B cell (primary cell): ENCODE measurements around the gene SLIT3. TPM values are rescaled to one million over a fixed set of nuclear protein-coding genes. Genes with fewer than 3 reads are reported as not detected.

Experiments
- ATAC-seq: fragments of 200-7000 bp; cut with Tn5 transposase; one replicate; pipeline ENCODE4 v1.10.0; 2021; ENCODE audit warnings: low read depth, mild to moderate bottlenecking, moderate number of reproducible peaks, moderate library complexity
- CTCF ChIA-PET: fragments of 350-600 bp; sonication (Branson Sonifier 250); formaldehyde crosslinking; loops from one replicate; lab custom pipeline; 2021; ENCODE audit warnings: antibody characterized with exemption, inconsistent platforms; lab: Charles Lee
- POLR2A ChIA-PET: fragments of 350-600 bp; sonication (Branson Sonifier 250); formaldehyde crosslinking; loops from one replicate; lab custom pipeline; 2021; ENCODE audit warnings: antibody characterized with exemption; lab: Charles Lee
- DNase-seq: peaks from one replicate; pipeline ENCODE4 v3.0.0; 2013
- H2AFZ ChIP-seq: 2 replicates; pipeline ENCODE4 v1.6.1; 2012; ENCODE audit warnings: mild to moderate bottlenecking, low read depth, low read length; ENCODE audit not compliant: insufficient read depth, poor library complexity, severe bottlenecking
- H3K27ac ChIP-seq, 2 donors: 1 replicate in 1 of 2; 2 replicates in 1 of 2; pipeline ENCODE4 v1.5.1; 2012 to 2013; ENCODE audit warnings: low read length in 2 of 2, mild to moderate bottlenecking in 2 of 2, moderate library complexity in 1 of 2
- H3K27me3 ChIP-seq, 4 experiments: fragments of 200-600 bp in 1 of 4; sonication (generic) in 1 of 4; replicated peaks in 1 of 4; 1 replicate in 2 of 4; 2 replicates in 2 of 4; pipeline versions ENCODE4 v1.6.1 to v1.7.0; 2013 to 2016; ENCODE audit warnings: low read length in 3 of 4, mild to moderate bottlenecking in 2 of 4, mixed read lengths in 1 of 4, moderate library complexity in 1 of 4; ENCODE audit not compliant: insufficient read depth in 4 of 4, control insufficient read depth in 3 of 4; ENCODE audit errors: control extremely low read depth in 1 of 4
- H3K36me3 ChIP-seq, 2 experiments: replicated peaks in 1 of 2; 1 replicate in 1 of 2; 2 replicates in 1 of 2; pipeline versions ENCODE4 v1.6.1 to v1.7.1; 2013; ENCODE audit warnings: low read length in 1 of 2; ENCODE audit not compliant: insufficient read depth in 2 of 2, control insufficient read depth in 1 of 2; ENCODE audit errors: control extremely low read depth in 1 of 2, extremely low read depth in 1 of 2
- H3K4me1 ChIP-seq, 2 donors: fragments of 200-600 bp in 1 of 2; sonication (generic) in 1 of 2; 1 replicate in 1 of 2; 2 replicates in 1 of 2; pipeline versions ENCODE4 v1.5.1 to v1.6.1; 2013 to 2017; ENCODE audit warnings: low read length in 2 of 2; ENCODE audit not compliant: control insufficient read depth in 2 of 2, insufficient read depth in 2 of 2
- H3K4me2 ChIP-seq: replicated peaks from 2 replicates; pipeline ENCODE3; 2012; ENCODE audit warnings: mild to moderate bottlenecking, low read depth, low read length; ENCODE audit not compliant: poor library complexity, severe bottlenecking
- H3K4me3 ChIP-seq, 5 experiments: fragments of 200-600 bp in 1 of 5; sonication (generic) in 1 of 5; 1 replicate in 3 of 5; 2 replicates in 2 of 5; pipeline versions ENCODE4 v1.5.1 to v1.7.0; 2011 to 2016; ENCODE audit warnings: low read length in 4 of 5, mild to moderate bottlenecking in 4 of 5, low read depth in 2 of 5, control low read depth in 1 of 5, moderate library complexity in 1 of 5; ENCODE audit not compliant: insufficient read depth in 1 of 5; ENCODE audit errors: control extremely low read depth in 1 of 5, extremely low read depth in 1 of 5
- H3K79me2 ChIP-seq: fragments of 200-600 bp; sonication (generic); one replicate; pipeline ENCODE4 v1.6.0; 2016; ENCODE audit warnings: low read length; ENCODE audit not compliant: control insufficient read depth, insufficient read depth
- H3K9ac ChIP-seq: fragments of 200-600 bp; sonication (generic); 2 replicates; pipeline ENCODE4 v1.6.1; 2017; ENCODE audit warnings: mild to moderate bottlenecking, low read length, moderate library complexity
- H3K9me3 ChIP-seq, 3 donors: one replicate each; pipeline versions ENCODE4 v1.6.1 to v1.7.1; 2013; ENCODE audit warnings: low read length in 2 of 3; ENCODE audit not compliant: control insufficient read depth in 2 of 3, insufficient read depth in 1 of 3; ENCODE audit errors: control extremely low read depth in 1 of 3
- H4K20me1 ChIP-seq: 2 replicates; pipeline ENCODE4 v1.6.0; 2012; ENCODE audit warnings: mild to moderate bottlenecking, low read length; ENCODE audit not compliant: insufficient read depth, control insufficient read depth, poor library complexity, severe bottlenecking
- H3K27ac Mint-ChIP-seq: one replicate; pipeline ENCODE4 v1.8.0; 2021; ENCODE audit warnings: mixed read lengths
- H3K27me3 Mint-ChIP-seq: one replicate; pipeline ENCODE4 v1.8.0; 2021; ENCODE audit warnings: mixed read lengths
- H3K4me1 Mint-ChIP-seq: one replicate; pipeline ENCODE4 v1.8.0; 2021; ENCODE audit warnings: mixed read lengths
- H3K4me3 Mint-ChIP-seq: one replicate; pipeline ENCODE4 v1.8.0; 2021; ENCODE audit warnings: mixed read lengths
- H3K9me3 Mint-ChIP-seq: one replicate; pipeline ENCODE4 v1.8.0; 2022; ENCODE audit warnings: mixed read lengths; ENCODE audit not compliant: insufficient read depth
- CTCF ChIP-seq: fragments of 200-600 bp; IDR thresholded peaks from one replicate; pipeline ENCODE4 v1.8.0; 2022; ENCODE audit warnings: antibody characterized with exemption, mild to moderate bottlenecking
- EZH2 ChIP-seq: IDR thresholded peaks from 2 replicates; pipeline ENCODE4 v1.6.1; 2012; ENCODE audit warnings: borderline replicate concordance, low read depth, mild to moderate bottlenecking, moderate library complexity, low read length; ENCODE audit not compliant: insufficient read depth, poor library complexity, severe bottlenecking
- WGBS: methylation state at CpG from one replicate; pipeline ENCODE4 v1.1.5; 2013; ENCODE audit warnings: missing lambda C conversion rate; ENCODE audit not compliant: insufficient coverage; 5-methylcytosine and 5-hydroxymethylcytosine counted together
- intact Hi-C: fragments of 100-400 bp; cut with micrococcal nuclease; formaldehyde crosslinking; loops from one replicate; pipeline ENCODE4 v1.10.0; 2022
- polyA plus RNA-seq: library from polyadenylated mRNA; depleted of rRNA; stranded (reverse); fragments of >200 nt; gene quantifications from 2 replicates; pipeline ENCODE4 v1.2.3, GENCODE V29; 2012
- total RNA-seq, 2 donors: library from RNA; stranded (reverse); fragments of 120-200 nt in 1 of 2; gene quantifications; 1 replicate in 1 of 2; 2 replicates in 1 of 2; pipeline versions ENCODE4 v1.2.3 to v1.2.4, GENCODE V29; 2013 to 2022

SLIT3 gene
- total and polyA plus RNA-seq, 2 donors (not counting 1 experiment from before 2014, with no cell fraction given), result not detected

DNA sequence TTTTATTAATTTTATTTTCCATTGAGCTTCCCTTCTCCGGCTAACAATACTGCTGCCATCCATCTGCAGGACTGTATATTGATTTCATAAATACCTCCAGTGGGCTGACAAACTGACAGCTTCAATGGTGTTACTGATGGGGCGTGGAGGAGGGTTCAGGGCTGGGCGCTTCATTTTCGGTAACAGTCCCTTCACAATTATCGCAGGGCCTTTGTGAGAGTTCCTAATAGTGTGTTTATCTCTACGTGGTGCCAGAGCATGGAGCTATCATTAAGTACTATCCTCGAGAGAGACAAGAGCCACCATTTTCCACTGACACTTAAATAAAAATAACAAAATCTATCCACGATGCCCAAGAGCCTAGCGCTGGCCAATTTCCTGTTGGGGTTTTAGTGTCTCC is 414.8 kb downstream of the SLIT3 start:
- no peaks in the 10 kb centered on the region for H4K20me1 ChIP-seq
- H3K27me3 ChIP-seq, result peaks cover 0 to 9% (median 0%) of the 10 kb centered on the region in 4 experiments
- no peak overlapping the region for H3K4me3 Mint-ChIP-seq
- no peaks in the 10 kb centered on the region for H3K79me2 ChIP-seq
- 67% methylated on average over 2 of the region's 9 CpGs for WGBS
- ChIA-PET POLR2A (no interaction called here), CTCF (no interaction called here)
- no peaks in the 10 kb centered on the region for H3K4me1 Mint-ChIP-seq
- DNase-seq (no peak), ATAC-seq (no peak)
- H3K27ac Mint-ChIP-seq, result no peak overlapping the region
- H3K4me2 ChIP-seq, result no peak overlapping the region
- no peak overlapping the region for H3K9ac ChIP-seq
- peaks cover 28% of the 10 kb centered on the region for H3K27me3 Mint-ChIP-seq
- no peak overlapping the region for H3K27ac ChIP-seq
- no peak overlapping the region for H3K4me3 ChIP-seq
- peaks cover 0 to 9% (median 0%) of the 10 kb centered on the region in 3 donors for H3K9me3 ChIP-seq
- TF ChIP-seq CTCF, result no peak
- no peak for TF ChIP-seq EZH2
- no peaks in the 10 kb centered on the region for H3K9me3 Mint-ChIP-seq
- H2AFZ ChIP-seq, result no peak overlapping the region
- no peaks in the 10 kb centered on the region for H3K36me3 ChIP-seq
- no peaks in the 10 kb centered on the region for H3K4me1 ChIP-seq
- intact Hi-C loops, result no loop called here

- ChIA-PET POLR2A (no interaction called here), CTCF (no interaction called here)
- no peak overlapping the region for H3K4me3 Mint-ChIP-seq
- H3K27me3 ChIP-seq, result peaks cover 0 to 9% (median 0%) of the 10 kb centered on the region in 4 experiments
- no peak overlapping the region for H3K27ac Mint-ChIP-seq
- no peaks in the 10 kb centered on the region for H4K20me1 ChIP-seq
- no peak overlapping the region for H3K4me3 ChIP-seq
- H3K9ac ChIP-seq, result no peak overlapping the region
- no peak for TF ChIP-seq EZH2
- TF ChIP-seq CTCF, result no peak
- intact Hi-C loops, result no loop called here
- no peaks in the 10 kb centered on the region for H3K4me1 ChIP-seq
- H2AFZ ChIP-seq, result no peak overlapping the region
- H3K27ac ChIP-seq, result no peak overlapping the region
- DNase-seq (no peak), ATAC-seq (no peak)
- no peaks in the 10 kb centered on the region for H3K9me3 Mint-ChIP-seq
- no peak overlapping the region for H3K4me2 ChIP-seq
- no peaks in the 10 kb centered on the region for H3K36me3 ChIP-seq
- no peaks in the 10 kb centered on the region for H3K79me2 ChIP-seq
- H3K27me3 Mint-ChIP-seq, result peaks cover 28% of the 10 kb centered on the region
- 93% methylated on average over 10 of the region's 14 CpGs for WGBS
- peaks cover 0 to 9% (median 0%) of the 10 kb centered on the region in 3 donors for H3K9me3 ChIP-seq
- H3K4me1 Mint-ChIP-seq, result no peaks in the 10 kb centered on the region
Measured at GRCh38 chr5:168885324-168886120, 415.4 kb downstream of the SLIT3 start.
